HG03342 (cell line): ENCODE results near the gene IRF2.
A peak's percentile ranks its signal among the peaks of the same experiment; 100 is the strongest.

ENCODE experiments used
- ATAC-seq: cut with Tn5 transposase; IDR thresholded peaks from one replicate; pipeline ENCODE4 v1.9.1; 2021; ENCODE audit warnings: mild to moderate bottlenecking, moderate library complexity; ENCODE audit not compliant: unreplicated experiment

Gene IRF2

GRCh38 chr4:184474263-184475095, at the start of gene IRF2:
TSS of gene IRF2 (minus strand) at chr4:184474550. CDS start at chr4:184429064, 45,486 bp downstream.
- peak; percentile 64 for ATAC-seq

- ATAC-seq, result no peak
Measured at GRCh38 chr4:184515606-184516005, 41.3 kb upstream of the IRF2 start.

GRCh38 chr4:184514121-184514988, 40.0 kb upstream of the IRF2 start:
- peak; percentile 98 for ATAC-seq

GRCh38 chr4:184513802-184514120, 39.4 kb upstream of the IRF2 start:
- peak; percentile 11 for ATAC-seq

- no peak for ATAC-seq
Measured at GRCh38 chr4:184511156-184511555, 36.8 kb upstream of the IRF2 start.

- no peak for ATAC-seq
Measured at GRCh38 chr4:184510401-184510800, 36.1 kb upstream of the IRF2 start.

GRCh38 chr4:184506527-184507121, 32.3 kb upstream of the IRF2 start:
- peak; percentile 98 for ATAC-seq

- ATAC-seq, result no peak
Measured at GRCh38 chr4:184504385-184504784, 30.0 kb upstream of the IRF2 start.

GRCh38 chr4:184503869-184504300, 29.5 kb upstream of the IRF2 start:
- ATAC-seq, result no peak

- ATAC-seq, result no peak
Measured at GRCh38 chr4:184500748-184501589, 26.6 kb upstream of the IRF2 start.

GRCh38 chr4:184499996-184500395, 25.6 kb upstream of the IRF2 start:
- ATAC-seq, result no peak

- ATAC-seq, result no peak
Measured at GRCh38 chr4:184498598-184498997, 24.2 kb upstream of the IRF2 start.

GRCh38 chr4:184489771-184490170, 15.4 kb upstream of the IRF2 start:
- no peak for ATAC-seq

- ATAC-seq, result no peak
Measured at GRCh38 chr4:184487503-184487902, 13.2 kb upstream of the IRF2 start.

GRCh38 chr4:184485279-184485678, 10.9 kb upstream of the IRF2 start:
- no peak for ATAC-seq

GRCh38 chr4:184481544-184481943, 7.2 kb upstream of the IRF2 start:
- ATAC-seq, result no peak

- no peak for ATAC-seq
Measured at GRCh38 chr4:184479516-184479950, 5.2 kb upstream of the IRF2 start.

- no peak for ATAC-seq
Measured at GRCh38 chr4:184477201-184477999, 3.0 kb upstream of the IRF2 start.

- ATAC-seq, result no peak
Measured at GRCh38 chr4:184476695-184477094, 2.3 kb upstream of the IRF2 start.

- ATAC-seq, result no peak
Measured at GRCh38 chr4:184475498-184475897, 1.1 kb upstream of the IRF2 start.
